ENCODE data around the gene ACER3. TPM values are rescaled to one million over a fixed set of nuclear protein-coding genes. Genes with fewer than 3 reads are reported as not detected.
A peak's percentile ranks its signal among the peaks of the same experiment; 100 is the strongest.
"Not testable (repeated sequence)": the region's sequence is repeated elsewhere in the genome, so short reads cannot be mapped to it uniquely, and the experiment has no call there.

ACER3 gene
- total and polyA plus RNA-seq, 5 experiments from 2014 or later: 3.1 to 7.8 (median 6.3) TPM

GRCh38 chr11:76826508-76826907, 34.2 kb upstream of the ACER3 start:
- Mint-ChIP-seq H3K27me3 (peaks cover 0 to 13% (median 5%) of the 10 kb centered on the region in 5 donors), H3K4me1 (peaks cover 3 to 17% (median 12%) of the 10 kb centered on the region in 4 donors)
- POLR2A ChIA-PET, H3K36me3 Mint-ChIP-seq, H3K4me3 Mint-ChIP-seq, DNase-seq, H3K27ac Mint-ChIP-seq, ATAC-seq, H3K9me3 Mint-ChIP-seq: not testable (repeated sequence)

GRCh38 chr11:76827005-76827404, 33.7 kb upstream of the ACER3 start:
- Mint-ChIP-seq H3K27me3 (peaks cover 0 to 12% (median 5%) of the 10 kb centered on the region in 5 donors), H3K4me1 (peaks cover 3 to 17% (median 12%) of the 10 kb centered on the region in 4 donors)
- H3K4me3 Mint-ChIP-seq, ATAC-seq, POLR2A ChIA-PET, DNase-seq, H3K27ac Mint-ChIP-seq, H3K36me3 Mint-ChIP-seq, H3K9me3 Mint-ChIP-seq: not testable (repeated sequence)

- ATAC-seq (no peak), DNase-seq (no peak)
- no peak overlapping the region for H3K4me3 Mint-ChIP-seq
- POLR2A ChIA-PET: no interaction called here
- H3K27ac Mint-ChIP-seq: peak overlapping the region in 1 of 10 donors; percentile 26
- H3K9me3 Mint-ChIP-seq: no peaks in the 10 kb centered on the region
- H3K36me3 Mint-ChIP-seq: no peaks in the 10 kb centered on the region
- H3K4me1 Mint-ChIP-seq: peaks cover 0 to 3% (median 2%) of the 10 kb centered on the region in 4 donors
- peaks cover 0 to 11% (median 7%) of the 10 kb centered on the region in 5 donors for H3K27me3 Mint-ChIP-seq
Observed at GRCh38 chr11:76830639-76831327, 29.9 kb upstream of the ACER3 start.

- ATAC-seq (no peak), DNase-seq (no peak)
- no peaks in the 10 kb centered on the region for H3K4me1 Mint-ChIP-seq
- H3K36me3 Mint-ChIP-seq: no peaks in the 10 kb centered on the region
- H3K27ac Mint-ChIP-seq: no peak overlapping the region
- peaks cover 0 to 11% (median 7%) of the 10 kb centered on the region in 5 donors for H3K27me3 Mint-ChIP-seq
- no peak overlapping the region for H3K4me3 Mint-ChIP-seq
- POLR2A ChIA-PET: interaction anchor here (0.6 kb wide), 1 partner anchor 787 kb away, joined by 3 read pairs; no protein-coding TSS in a partner anchor
- H3K9me3 Mint-ChIP-seq: no peaks in the 10 kb centered on the region
Observed at GRCh38 chr11:76831686-76832310, 28.9 kb upstream of the ACER3 start.

- no peak overlapping the region for H3K4me3 Mint-ChIP-seq
- POLR2A ChIA-PET: interaction anchor here (0.6 kb wide), 1 partner anchor 786 kb away, joined by 3 read pairs; no protein-coding TSS in a partner anchor
- ATAC-seq (no peak), DNase-seq (no peak)
- H3K27ac Mint-ChIP-seq: no peak overlapping the region
- no peaks in the 10 kb centered on the region for H3K36me3 Mint-ChIP-seq
- peaks cover 0 to 11% (median 7%) of the 10 kb centered on the region in 5 donors for H3K27me3 Mint-ChIP-seq
- no peaks in the 10 kb centered on the region for H3K9me3 Mint-ChIP-seq
- H3K4me1 Mint-ChIP-seq: no peaks in the 10 kb centered on the region
Observed at GRCh38 chr11:76832361-76832760, 28.4 kb upstream of the ACER3 start.

GRCh38 chr11:76834151-76834550, 26.6 kb upstream of the ACER3 start:
- Mint-ChIP-seq H3K4me1 (peaks cover 0 to 2% (median 0%) of the 10 kb centered on the region in 4 donors), H3K9me3 (no peaks in the 10 kb centered on the region), H3K27ac (no peak overlapping the region), H3K36me3 (no peaks in the 10 kb centered on the region), H3K27me3 (peaks cover 1 to 14% (median 12%) of the 10 kb centered on the region in 5 donors), H3K4me3 (no peak overlapping the region)
- DNase-seq (no peak), ATAC-seq (no peak)
- POLR2A ChIA-PET: no interaction called here

GRCh38 chr11:76835036-76835435, 25.7 kb upstream of the ACER3 start:
- POLR2A ChIA-PET: no interaction called here
- ATAC-seq: no peak

GRCh38 chr11:76835928-76836612, 24.6 kb upstream of the ACER3 start:
- Mint-ChIP-seq H3K9me3 (no peaks in the 10 kb centered on the region), H3K4me3 (no peak overlapping the region), H3K4me1 (peaks cover 0 to 2% (median 0%) of the 10 kb centered on the region in 4 donors), H3K27me3 (peaks cover 3 to 21% (median 16%) of the 10 kb centered on the region in 5 donors), H3K27ac (no peak overlapping the region), H3K36me3 (no peaks in the 10 kb centered on the region)
- no peak for ATAC-seq
- DNase-seq: no peak
- POLR2A ChIA-PET: interaction anchor here (0.6 kb wide), 1 partner anchor 149 kb away, joined by 3 read pairs; no protein-coding TSS in a partner anchor

More at GRCh38 chr11:76835036-76835435, 25.7 kb upstream of the ACER3 start:
- Mint-ChIP-seq H3K4me3 (no peak overlapping the region), H3K4me1 (peaks cover 0 to 2% (median 0%) of the 10 kb centered on the region in 4 donors), H3K36me3 (no peaks in the 10 kb centered on the region), H3K9me3 (no peaks in the 10 kb centered on the region), H3K27ac (peak overlapping the region in 1 of 10 donors; percentile 9), H3K27me3 (peaks cover 3 to 21% (median 15%) of the 10 kb centered on the region in 5 donors)
- DNase-seq: no peak

- ATAC-seq (no peak), DNase-seq (no peak)
- Mint-ChIP-seq H3K4me3 (no peak overlapping the region), H3K36me3 (no peaks in the 10 kb centered on the region), H3K27ac (no peak overlapping the region), H3K27me3 (peaks cover 6 to 24% (median 19%) of the 10 kb centered on the region in 5 donors), H3K9me3 (no peaks in the 10 kb centered on the region), H3K4me1 (peaks cover 0 to 2% (median 0%) of the 10 kb centered on the region in 4 donors)
- POLR2A ChIA-PET: no interaction called here
Observed at GRCh38 chr11:76836613-76837291, 24.0 kb upstream of the ACER3 start.

- POLR2A ChIA-PET: no interaction called here
- peaks cover 0 to 2% (median 0%) of the 10 kb centered on the region in 4 donors for H3K4me1 Mint-ChIP-seq
- peaks cover 0 to 2% (median 0%) of the 10 kb centered on the region in 3 donors for H3K36me3 Mint-ChIP-seq
- no peak for DNase-seq
- H3K9me3 Mint-ChIP-seq: no peaks in the 10 kb centered on the region
- H3K27ac Mint-ChIP-seq: no peak overlapping the region
- ATAC-seq: no peak
- peaks cover 13 to 29% (median 24%) of the 10 kb centered on the region in 5 donors for H3K27me3 Mint-ChIP-seq
- H3K4me3 Mint-ChIP-seq: no peak overlapping the region
Observed at GRCh38 chr11:76837696-76838677, 22.7 kb upstream of the ACER3 start.

GRCh38 chr11:76838678-76839068, 22.0 kb upstream of the ACER3 start:
- POLR2A ChIA-PET: no interaction called here
- Mint-ChIP-seq H3K36me3 (peaks cover 0 to 2% (median 0%) of the 10 kb centered on the region in 3 donors), H3K9me3 (no peaks in the 10 kb centered on the region), H3K4me3 (no peak overlapping the region), H3K4me1 (peaks cover 0 to 2% (median 0%) of the 10 kb centered on the region in 4 donors), H3K27me3 (peaks cover 15 to 31% (median 26%) of the 10 kb centered on the region in 5 donors), H3K27ac (no peak overlapping the region)
- ATAC-seq (no peak), DNase-seq (no peak)
